ENCODE results near the gene TREH.

The TREH gene

GRCh38 chr11:118631142-118631909 is 48.1 kb downstream of the TREH start:
- no peak overlapping the region for H3K4me3 ChIP-seq (ENCODE audit: low read depth, low read length)
- no peak for DNase-seq (ENCODE audit: low read depth)
- no peak for TF ChIP-seq CTCF (IDR thresholded peaks at IDR 0.05; ENCODE audit: low read depth, low read length)
- TF ChIP-seq POLR2A (IDR thresholded peaks at IDR 0.05; ENCODE audit: extremely low read depth, insufficient read length): no peak
- no peak for TF ChIP-seq MAX (IDR thresholded peaks at IDR 0.05; ENCODE audit: low read depth, low read length)
- TF ChIP-seq MYC (IDR thresholded peaks at IDR 0.05; ENCODE audit: low read depth, low read length): no peak

GRCh38 chr11:118629761-118630661 is 49.4 kb downstream of the TREH start:
- DNase-seq (ENCODE audit: low read depth): no peak
- H3K4me3 ChIP-seq (ENCODE audit: low read depth, low read length): no peak overlapping the region
- TF ChIP-seq MAX (IDR thresholded peaks at IDR 0.05; ENCODE audit: low read depth, low read length): no peak
- no peak for TF ChIP-seq CTCF (IDR thresholded peaks at IDR 0.05; ENCODE audit: low read depth, low read length)
- TF ChIP-seq MYC (IDR thresholded peaks at IDR 0.05; ENCODE audit: low read depth, low read length): no peak
- no peak for TF ChIP-seq POLR2A (IDR thresholded peaks at IDR 0.05; ENCODE audit: extremely low read depth, insufficient read length)

- DNase-seq (ENCODE audit: low read depth): no peak
- H3K4me3 ChIP-seq (ENCODE audit: low read depth, low read length): no peak overlapping the region
- TF ChIP-seq MYC (IDR thresholded peaks at IDR 0.05; ENCODE audit: low read depth, low read length) (no peak), CTCF (IDR thresholded peaks at IDR 0.05; ENCODE audit: low read depth, low read length) (no peak), POLR2A (IDR thresholded peaks at IDR 0.05; ENCODE audit: extremely low read depth, insufficient read length) (no peak), MAX (IDR thresholded peaks at IDR 0.05; ENCODE audit: low read depth, low read length) (no peak)
These were observed 50.4 kb downstream of the TREH start for GRCh38 chr11:118628861-118629549.

GRCh38 chr11:118628432-118628831 is 51.0 kb downstream of the TREH start:
- TF ChIP-seq MYC (IDR thresholded peaks at IDR 0.05; ENCODE audit: low read depth, low read length): no peak
- TF ChIP-seq CTCF (IDR thresholded peaks at IDR 0.05; ENCODE audit: low read depth, low read length): no peak
- no peak for TF ChIP-seq MAX (IDR thresholded peaks at IDR 0.05; ENCODE audit: low read depth, low read length)
- TF ChIP-seq POLR2A (IDR thresholded peaks at IDR 0.05; ENCODE audit: extremely low read depth, insufficient read length): no peak
- no peak for DNase-seq (ENCODE audit: low read depth)
- no peak overlapping the region for H3K4me3 ChIP-seq (ENCODE audit: low read depth, low read length)

GRCh38 chr11:118628031-118628430 is 51.4 kb downstream of the TREH start:
- DNase-seq (ENCODE audit: low read depth): no peak
- no peak overlapping the region for H3K4me3 ChIP-seq (ENCODE audit: low read depth, low read length)
- TF ChIP-seq CTCF (IDR thresholded peaks at IDR 0.05; ENCODE audit: low read depth, low read length) (no peak), MYC (IDR thresholded peaks at IDR 0.05; ENCODE audit: low read depth, low read length) (no peak), POLR2A (IDR thresholded peaks at IDR 0.05; ENCODE audit: extremely low read depth, insufficient read length) (no peak), MAX (IDR thresholded peaks at IDR 0.05; ENCODE audit: low read depth, low read length) (no peak)

All from NB4 (cell line).